CD14-positive monocyte (primary cell): ENCODE results near the gene MILR1. TPM values are rescaled to one million over a fixed set of nuclear protein-coding genes. Genes with fewer than 3 reads are reported as not detected.

Experiments
- DNase-seq, 3 donors: peaks; one replicate each; pipeline ENCODE4 v3.0.0-alpha.2; 2011 to 2022
- H2AFZ ChIP-seq: 2 replicates; pipeline ENCODE4 v1.6.0; 2012; ENCODE audit warnings: mild to moderate bottlenecking, low read depth, low read length, inconsistent platforms; ENCODE audit not compliant: insufficient read depth, poor library complexity, severe bottlenecking
- H3K27ac ChIP-seq, 2 donors: 1 replicate in 1 of 2; 2 replicates in 1 of 2; pipeline ENCODE4 v1.5.1; 2012 to 2013; ENCODE audit warnings: low read length in 2 of 2, control low read depth in 1 of 2, inconsistent platforms in 1 of 2, low read depth in 1 of 2, mild to moderate bottlenecking in 1 of 2
- H3K27me3 ChIP-seq, 2 donors: one replicate each; pipeline versions ENCODE4 v1.6.0 to v1.6.1; 2011 to 2013; ENCODE audit warnings: low read length in 2 of 2; ENCODE audit not compliant: control insufficient read depth in 2 of 2, insufficient read depth in 2 of 2
- H3K36me3 ChIP-seq, 2 donors: replicated peaks in 1 of 2; 1 replicate in 1 of 2; 2 replicates in 1 of 2; pipeline versions ENCODE4 v1.5.1 to v1.6.1; 2012 to 2013; ENCODE audit warnings: low read length in 2 of 2, control low read depth in 1 of 2, inconsistent platforms in 1 of 2, mild to moderate bottlenecking in 1 of 2; ENCODE audit not compliant: insufficient read depth in 2 of 2, control insufficient read depth in 1 of 2
- H3K4me1 ChIP-seq, 2 donors: 1 replicate in 1 of 2; 2 replicates in 1 of 2; pipeline versions ENCODE4 v1.5.1 to v1.6.1; 2012 to 2013; ENCODE audit warnings: low read length in 2 of 2, control low read depth in 1 of 2, inconsistent platforms in 1 of 2, mild to moderate bottlenecking in 1 of 2, moderate library complexity in 1 of 2; ENCODE audit not compliant: insufficient read depth in 2 of 2, control insufficient read depth in 1 of 2
- H3K4me2 ChIP-seq: replicated peaks from 2 replicates; pipeline ENCODE3; 2012; ENCODE audit warnings: low read length, moderate library complexity, mild to moderate bottlenecking; ENCODE audit not compliant: poor library complexity, severe bottlenecking; ENCODE audit errors: extremely low read depth
- H3K4me3 ChIP-seq, 3 experiments: fragments of 200-600 bp in 1 of 3; sonication (generic) in 1 of 3; replicated peaks in 1 of 3; 1 replicate in 2 of 3; 2 replicates in 1 of 3; pipeline ENCODE4 v1.5.1; 2011 to 2013; ENCODE audit warnings: low read length in 3 of 3, mild to moderate bottlenecking in 3 of 3, control low read depth in 2 of 3, low read depth in 2 of 3, inconsistent platforms in 1 of 3, moderate library complexity in 1 of 3
- H3K79me2 ChIP-seq: 2 replicates; pipeline ENCODE4 v1.6.0; 2012; ENCODE audit warnings: mild to moderate bottlenecking, control low read depth, inconsistent platforms, low read length, moderate library complexity; ENCODE audit not compliant: insufficient read depth
- H3K9ac ChIP-seq: 2 replicates; pipeline ENCODE4 v1.6.0; 2017; ENCODE audit warnings: low read length, mild to moderate bottlenecking; ENCODE audit not compliant: insufficient read depth, poor library complexity, severe bottlenecking
- H3K9me3 ChIP-seq, 2 donors: replicated peaks in 1 of 2; 1 replicate in 1 of 2; 2 replicates in 1 of 2; pipeline versions ENCODE4 v1.5.1 to v1.6.1; 2012 to 2013; ENCODE audit warnings: low read length in 2 of 2, control low read depth in 1 of 2; ENCODE audit not compliant: control insufficient read depth in 1 of 2, insufficient read depth in 1 of 2
- H4K20me1 ChIP-seq: 2 replicates; pipeline ENCODE4 v1.6.0; 2012; ENCODE audit warnings: mild to moderate bottlenecking, low read length, control low read depth, moderate library complexity; ENCODE audit not compliant: insufficient read depth
- H3K27ac Mint-ChIP-seq, 7 donors: one replicate each; pipeline ENCODE4 v1.8.0; 2020; ENCODE audit warnings: mild to moderate bottlenecking in 7 of 7, mixed read lengths in 7 of 7, moderate library complexity in 6 of 7, inconsistent platforms in 2 of 7
- H3K27me3 Mint-ChIP-seq, 3 donors: one replicate each; pipeline ENCODE4 v1.8.0; 2021 to 2022; ENCODE audit warnings: low read depth in 3 of 3, mild to moderate bottlenecking in 3 of 3, mixed read lengths in 3 of 3, moderate library complexity in 3 of 3, inconsistent platforms in 1 of 3
- H3K36me3 Mint-ChIP-seq, 2 donors: one replicate each; pipeline ENCODE4 v1.8.0; 2020; ENCODE audit warnings: mixed read lengths in 2 of 2, inconsistent platforms in 1 of 2, mild to moderate bottlenecking in 1 of 2
- H3K4me1 Mint-ChIP-seq: one replicate; pipeline ENCODE4 v1.8.0; 2020; ENCODE audit warnings: mild to moderate bottlenecking, mixed read lengths
- H3K4me3 Mint-ChIP-seq, 2 donors: one replicate each; pipeline ENCODE4 v1.8.0; 2020; ENCODE audit warnings: mild to moderate bottlenecking in 2 of 2, mixed read lengths in 2 of 2, moderate library complexity in 1 of 2
- H3K9me3 Mint-ChIP-seq, 7 donors: one replicate each; pipeline ENCODE4 v1.8.0; 2020 to 2022; ENCODE audit warnings: mixed read lengths in 7 of 7, mild to moderate bottlenecking in 6 of 7, moderate library complexity in 6 of 7, inconsistent platforms in 2 of 7
- WGBS: methylation state at CpG from one replicate; pipeline ENCODE4 v1.1.5; 2013; ENCODE audit warnings: missing lambda C conversion rate; ENCODE audit not compliant: insufficient coverage; 5-methylcytosine and 5-hydroxymethylcytosine counted together
- intact Hi-C, 2 donors: fragments of 100-400 bp; cut with micrococcal nuclease; formaldehyde crosslinking; loops; one replicate each; pipeline versions ENCODE4 v1.15.0 to v1.15.1; 2023
- polyA plus RNA-seq, 3 donors: library from polyadenylated mRNA; depleted of rRNA in 1 of 3; unstranded in 2 of 3; stranded (reverse) in 1 of 3; fragments of 300-500 nt in 2 of 3; fragments of >200 nt in 1 of 3; fragmentation: Illumina TruSeq in 2 of 3; gene quantifications; 1 replicate in 2 of 3; 2 replicates in 1 of 3; pipeline ENCODE4 v1.2.3, GENCODE V29; 2012 to 2021
- TF ChIP-seq, protein P1 (sequence below): fragments of 200-600 bp; IDR thresholded peaks from one replicate; pipeline ENCODE4 v1.8.0; 2022; ENCODE audit warnings: antibody characterized with exemption, mild to moderate bottlenecking

MILR1 gene
- polyA plus RNA-seq, 3 donors, result 72.0 to 95.2 (median 81.7) TPM

DNA sequence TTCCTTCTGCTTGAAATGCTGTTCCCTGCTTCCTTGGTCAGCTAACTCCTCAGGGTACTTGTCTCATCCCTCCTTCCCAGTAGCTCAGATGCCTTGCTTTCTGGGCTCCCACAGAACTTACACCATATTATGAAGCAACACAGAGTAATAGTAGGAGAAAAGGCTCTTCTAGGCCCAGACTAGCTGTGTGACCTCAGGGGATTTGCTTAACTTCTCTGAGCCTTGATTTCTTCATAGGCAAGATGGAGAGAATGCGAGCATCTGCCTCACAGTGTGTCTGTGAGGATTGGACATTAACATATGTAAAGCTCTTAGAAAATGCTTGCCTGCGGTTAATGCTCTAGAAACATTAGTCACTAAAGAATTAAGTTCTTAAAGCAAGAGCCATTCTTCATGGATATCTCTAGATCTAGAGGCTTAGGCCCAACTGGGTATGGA lies 36.0 kb upstream of the MILR1 start:
- DNase-seq, result peak in 2 of 3 donors; percentile 21 to 56
- H3K36me3 Mint-ChIP-seq, result peaks cover 18 to 35% of the 10 kb centered on the region in 2 donors
- peaks cover 36 to 63% of the 10 kb centered on the region in 2 donors for H3K4me1 ChIP-seq
- H3K27me3 Mint-ChIP-seq, result peaks cover 0 to 2% (median 0%) of the 10 kb centered on the region in 3 donors
- peaks cover 7 to 27% of the 10 kb centered on the region in 2 donors for H3K36me3 ChIP-seq
- peak overlapping the region; percentile 64 for H3K9ac ChIP-seq
- no peaks in the 10 kb centered on the region for H3K9me3 ChIP-seq
- H3K27me3 ChIP-seq, result no peaks in the 10 kb centered on the region
- peak overlapping the region; percentile 93 to 99 (median 96) for H3K27ac Mint-ChIP-seq
- peak overlapping the region; percentile 80 to 86 for H3K27ac ChIP-seq
- H4K20me1 ChIP-seq, result peaks cover 40% of the 10 kb centered on the region
- peak overlapping the region; percentile 85 for H3K4me2 ChIP-seq
- peak overlapping the region; percentile 50 to 83 (median 64) for H3K4me3 ChIP-seq
- intact Hi-C loops, result loop anchor here in 1 of 2 donors (5.0 kb wide), 1 partner anchor 36 kb away; no protein-coding TSS in a partner anchor
- TF ChIP-seq, protein P1, sequence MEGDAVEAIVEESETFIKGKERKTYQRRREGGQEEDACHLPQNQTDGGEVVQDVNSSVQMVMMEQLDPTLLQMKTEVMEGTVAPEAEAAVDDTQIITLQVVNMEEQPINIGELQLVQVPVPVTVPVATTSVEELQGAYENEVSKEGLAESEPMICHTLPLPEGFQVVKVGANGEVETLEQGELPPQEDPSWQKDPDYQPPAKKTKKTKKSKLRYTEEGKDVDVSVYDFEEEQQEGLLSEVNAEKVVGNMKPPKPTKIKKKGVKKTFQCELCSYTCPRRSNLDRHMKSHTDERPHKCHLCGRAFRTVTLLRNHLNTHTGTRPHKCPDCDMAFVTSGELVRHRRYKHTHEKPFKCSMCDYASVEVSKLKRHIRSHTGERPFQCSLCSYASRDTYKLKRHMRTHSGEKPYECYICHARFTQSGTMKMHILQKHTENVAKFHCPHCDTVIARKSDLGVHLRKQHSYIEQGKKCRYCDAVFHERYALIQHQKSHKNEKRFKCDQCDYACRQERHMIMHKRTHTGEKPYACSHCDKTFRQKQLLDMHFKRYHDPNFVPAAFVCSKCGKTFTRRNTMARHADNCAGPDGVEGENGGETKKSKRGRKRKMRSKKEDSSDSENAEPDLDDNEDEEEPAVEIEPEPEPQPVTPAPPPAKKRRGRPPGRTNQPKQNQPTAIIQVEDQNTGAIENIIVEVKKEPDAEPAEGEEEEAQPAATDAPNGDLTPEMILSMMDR, result no peak
- peak overlapping the region; percentile 70 for H2AFZ ChIP-seq
- peaks cover 61% of the 10 kb centered on the region for H3K79me2 ChIP-seq
- peaks cover 0 to 3% (median 0%) of the 10 kb centered on the region in 7 donors for H3K9me3 Mint-ChIP-seq
- peaks cover 52% of the 10 kb centered on the region for H3K4me1 Mint-ChIP-seq
- no CpG with 5 or more reads among the region's 2 CpGs for WGBS
- H3K4me3 Mint-ChIP-seq, result peak overlapping the region; percentile 97 to 100

DNA sequence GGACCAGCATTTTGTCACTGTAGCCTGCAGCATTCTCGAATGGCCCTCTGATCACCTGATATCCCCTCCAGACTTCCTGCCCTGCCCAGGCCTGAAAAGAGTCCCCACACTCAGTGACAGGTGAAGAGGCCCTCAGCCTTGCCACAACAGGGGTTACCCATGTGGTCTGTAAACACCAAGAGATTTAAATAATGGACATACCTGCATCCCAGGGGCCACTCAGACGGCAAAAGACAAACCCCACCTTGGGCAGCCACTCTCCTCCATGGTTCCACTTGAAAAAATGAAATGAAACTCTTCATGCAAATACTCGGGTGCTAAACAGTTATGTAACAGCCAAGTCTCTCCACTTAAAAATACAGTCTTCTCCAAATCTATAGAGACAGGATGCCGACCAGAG lies 35.4 kb upstream of the MILR1 start:
- WGBS, result 0% methylated on average over 2 of the region's 4 CpGs
- Histone ChIP-seq H3K27me3 (no peaks in the 10 kb centered on the region), H3K4me2 (peak overlapping the region; percentile 85), H2AFZ (peak overlapping the region; percentile 70), H3K79me2 (peaks cover 55% of the 10 kb centered on the region), H4K20me1 (peaks cover 34% of the 10 kb centered on the region), H3K36me3 (peaks cover 7 to 27% of the 10 kb centered on the region in 2 donors), H3K4me3 (peak overlapping the region; percentile 50 to 83 (median 64)), H3K27ac (peak overlapping the region; percentile 80 to 86), H3K4me1 (peaks cover 33 to 61% of the 10 kb centered on the region in 2 donors), H3K9me3 (no peaks in the 10 kb centered on the region), H3K9ac (peak overlapping the region; percentile 64)
- Mint-ChIP-seq H3K9me3 (peaks cover 0 to 3% (median 0%) of the 10 kb centered on the region in 7 donors), H3K4me1 (peaks cover 47% of the 10 kb centered on the region), H3K36me3 (peaks cover 16 to 32% of the 10 kb centered on the region in 2 donors), H3K4me3 (peak overlapping the region; percentile 97 to 100), H3K27ac (peak overlapping the region; percentile 93 to 99 (median 96)), H3K27me3 (peaks cover 0 to 2% (median 0%) of the 10 kb centered on the region in 3 donors)
- DNase-seq, result peak in 2 of 3 donors; percentile 35 to 50
- TF ChIP-seq, protein P1, result no peak
- intact Hi-C loops, result loop anchor here in 1 of 2 donors (5.0 kb wide), 1 partner anchor 36 kb away; no protein-coding TSS in a partner anchor
